GM10266 (cell line): ENCODE measurements around the gene CAMK4.

Experiments used
- DNase-seq: peaks from one replicate; pipeline ENCODE4 v3.0.0; 2012; ENCODE audit errors: extremely low spot score
- TF ChIP-seq, protein P1 (sequence below): IDR thresholded peaks from 2 replicates; pipeline ENCODE4 v1.5.1; 2012; ENCODE audit warnings: mild to moderate bottlenecking, low read depth; ENCODE audit not compliant: control insufficient read depth, insufficient read depth; ENCODE audit errors: missing control alignments

CAMK4 gene

GRCh38 chr5:111235635-111236034 lies 11.5 kb downstream of the CAMK4 start:
- TF ChIP-seq, protein P1, sequence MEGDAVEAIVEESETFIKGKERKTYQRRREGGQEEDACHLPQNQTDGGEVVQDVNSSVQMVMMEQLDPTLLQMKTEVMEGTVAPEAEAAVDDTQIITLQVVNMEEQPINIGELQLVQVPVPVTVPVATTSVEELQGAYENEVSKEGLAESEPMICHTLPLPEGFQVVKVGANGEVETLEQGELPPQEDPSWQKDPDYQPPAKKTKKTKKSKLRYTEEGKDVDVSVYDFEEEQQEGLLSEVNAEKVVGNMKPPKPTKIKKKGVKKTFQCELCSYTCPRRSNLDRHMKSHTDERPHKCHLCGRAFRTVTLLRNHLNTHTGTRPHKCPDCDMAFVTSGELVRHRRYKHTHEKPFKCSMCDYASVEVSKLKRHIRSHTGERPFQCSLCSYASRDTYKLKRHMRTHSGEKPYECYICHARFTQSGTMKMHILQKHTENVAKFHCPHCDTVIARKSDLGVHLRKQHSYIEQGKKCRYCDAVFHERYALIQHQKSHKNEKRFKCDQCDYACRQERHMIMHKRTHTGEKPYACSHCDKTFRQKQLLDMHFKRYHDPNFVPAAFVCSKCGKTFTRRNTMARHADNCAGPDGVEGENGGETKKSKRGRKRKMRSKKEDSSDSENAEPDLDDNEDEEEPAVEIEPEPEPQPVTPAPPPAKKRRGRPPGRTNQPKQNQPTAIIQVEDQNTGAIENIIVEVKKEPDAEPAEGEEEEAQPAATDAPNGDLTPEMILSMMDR: no peak
- no peak for DNase-seq

DNA sequence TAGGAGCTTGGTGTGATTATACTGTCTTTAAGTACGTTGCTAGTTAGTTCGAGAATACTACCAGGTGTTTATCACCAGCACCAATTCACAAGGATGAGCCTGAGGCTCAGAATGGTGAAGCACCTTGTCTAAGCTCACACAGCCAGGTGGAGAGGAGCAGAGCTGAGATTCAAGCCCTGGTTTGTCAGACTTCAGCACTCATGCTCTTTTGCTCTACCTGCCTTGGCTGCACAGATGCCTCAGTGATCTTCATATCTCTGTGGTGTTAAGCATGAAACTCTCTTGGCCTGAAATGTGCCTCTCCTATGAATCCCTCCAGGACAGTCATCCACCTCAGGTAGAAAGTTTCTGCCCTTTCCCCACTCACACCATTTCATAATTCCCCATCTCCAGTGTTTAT lies 12.2 kb downstream of the CAMK4 start:
- TF ChIP-seq, protein P1: no peak
- DNase-seq: no peak

DNA sequence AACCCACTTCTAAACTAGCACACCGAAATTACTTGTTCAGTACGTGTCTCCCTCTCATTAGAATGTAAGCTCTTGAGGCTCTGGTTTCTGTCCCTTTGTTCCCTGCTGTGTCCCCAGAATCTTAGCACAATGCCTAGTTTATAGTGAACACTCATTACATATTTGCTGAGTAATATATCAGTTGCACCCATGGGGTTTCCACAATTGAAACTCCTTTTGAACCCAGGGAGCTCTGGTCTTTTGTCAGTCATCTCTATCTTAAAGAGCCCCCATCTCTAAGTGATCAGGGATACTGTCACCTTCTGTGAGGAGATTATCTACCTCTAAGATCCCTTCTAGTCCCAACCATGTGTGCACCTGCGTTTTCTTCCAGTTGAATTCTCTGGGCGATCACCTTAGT lies 12.8 kb downstream of the CAMK4 start:
- DNase-seq: no peak
- TF ChIP-seq, protein P1: no peak

DNA sequence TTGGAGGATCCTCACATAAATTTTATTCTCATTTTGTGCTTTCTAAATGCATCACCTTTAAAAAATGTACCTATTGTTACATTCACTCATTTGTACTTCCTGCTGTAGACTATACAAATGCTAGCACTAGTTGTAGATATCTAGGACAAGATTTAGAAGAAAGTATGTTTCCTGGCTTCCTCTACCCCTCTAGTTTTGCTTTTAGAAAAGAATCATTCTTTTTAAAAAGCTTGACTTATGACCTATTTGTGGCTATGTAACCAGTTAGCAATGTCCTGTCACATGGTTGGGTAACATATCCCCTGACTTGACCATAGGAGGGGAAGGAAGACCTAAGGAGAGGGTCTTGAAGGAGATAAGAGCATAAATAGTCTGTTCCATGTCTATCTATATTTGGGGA lies 13.3 kb downstream of the CAMK4 start:
- no peak for DNase-seq
- TF ChIP-seq, protein P1: no peak

DNA sequence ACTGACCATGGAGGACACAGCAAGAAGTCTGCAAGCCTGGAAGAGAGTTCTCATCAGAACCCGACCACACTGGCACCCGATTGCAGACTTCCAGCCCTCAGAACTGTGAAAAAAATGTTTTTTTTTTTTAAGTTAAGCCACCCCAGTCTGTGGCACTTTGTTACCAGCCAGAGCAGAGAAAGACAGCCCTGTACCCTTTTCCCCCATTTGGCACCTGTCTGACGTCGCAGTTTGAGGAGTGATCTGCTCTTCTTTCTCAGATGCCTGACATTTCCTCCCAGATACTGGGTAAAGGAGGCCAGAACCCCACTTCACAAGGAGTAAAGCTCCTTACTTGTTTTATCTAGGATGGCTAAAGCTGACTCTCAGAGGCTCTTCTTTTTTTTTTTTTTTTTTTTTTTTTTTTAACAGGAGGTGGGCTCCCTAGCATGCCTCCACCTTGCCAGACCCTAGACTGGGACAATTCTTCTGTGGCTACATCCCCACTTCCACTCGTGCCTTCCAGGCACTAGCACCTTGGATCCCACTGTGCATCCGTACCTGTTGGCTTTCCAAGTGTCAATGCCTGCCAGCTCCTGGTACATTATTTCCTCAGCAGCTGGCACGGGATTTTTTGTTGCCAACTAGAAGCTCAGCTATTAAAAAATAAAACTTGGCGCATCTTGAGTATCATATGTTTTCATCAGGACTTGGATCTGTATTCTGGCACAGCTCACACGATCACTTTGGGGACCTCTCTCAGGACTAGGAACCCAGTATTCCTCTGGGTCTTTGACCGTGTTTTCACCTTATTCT lies 14.4 kb downstream of the CAMK4 start:
- DNase-seq: no peak
- TF ChIP-seq, protein P1: no peak

DNA sequence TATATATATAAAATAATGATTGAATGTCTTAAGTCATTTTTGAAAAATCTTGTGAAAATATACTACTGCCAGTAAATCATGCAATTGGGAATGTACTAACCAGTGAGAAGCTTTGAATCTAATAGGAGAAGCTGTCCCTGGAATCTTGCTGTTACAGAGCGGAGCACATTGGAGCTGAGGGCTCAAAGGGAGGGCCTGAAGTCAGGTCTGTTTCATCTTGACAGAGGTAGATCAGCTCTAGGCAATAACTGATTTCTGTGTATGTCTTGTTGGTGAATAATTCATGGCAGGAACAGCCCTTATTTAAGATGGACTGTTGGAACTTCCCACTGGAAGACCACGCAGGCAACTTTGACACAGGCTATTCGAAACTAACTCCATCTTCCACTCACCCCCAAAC lies 17.5 kb downstream of the CAMK4 start:
- DNase-seq: no peak
- TF ChIP-seq, protein P1: no peak

- TF ChIP-seq, protein P1: no peak
- DNase-seq: no peak
These were observed 18.4 kb downstream of the CAMK4 start for GRCh38 chr5:111242606-111243005.
